GM12878 (cell line): ENCODE measurements around the gene LACRT.

Experiments used
- CTCF ChIP-seq, 3 experiments: IDR thresholded peaks in 2 of 3; conservative IDR thresholded peaks in 1 of 3; 2 replicates each; pipeline ENCODE4 v1.5.1; 2011; ENCODE audit warnings: low read depth in 3 of 3, low read length in 3 of 3, mild to moderate bottlenecking in 3 of 3, control low read depth in 2 of 3, moderate library complexity in 2 of 3, inconsistent platforms in 1 of 3, mixed read lengths in 1 of 3; ENCODE audit not compliant: control insufficient read depth in 2 of 3, insufficient read depth in 1 of 3; ENCODE audit errors: extremely low read depth in 1 of 3
- REST ChIP-seq: IDR thresholded peaks from 2 replicates; pipeline ENCODE4 v1.6.1; 2012; ENCODE audit warnings: mild to moderate bottlenecking, low read depth, low read length

GRCh38 chr12:54657105-54657607, 22.5 kb upstream of the LACRT start:
- TF ChIP-seq CTCF (IDR thresholded peaks at IDR 0.05 in 2 of 3, conservative IDR thresholded peaks at IDR 0.05 in 1 of 3; ENCODE audit: control insufficient read depth in 2 of 3, extremely low read depth in 1 of 3, insufficient read depth in 1 of 3, low read depth in 3 of 3, low read length in 3 of 3) (no peak), REST (no peak)
